Neural cell (in vitro differentiated cells): Measurements from ENCODE around the gene SGK2. TPM values are rescaled to one million over a fixed set of nuclear protein-coding genes. Genes with fewer than 3 reads are reported as not detected.

Source experiments
- H2AFZ ChIP-seq: fragments of 200-600, 300-800 bp; sonication (generic), shearing (Covaris generic); 2 replicates; pipeline ENCODE4 v1.6.0; 2014; ENCODE audit warnings: low read depth, mild to moderate bottlenecking, antibody characterized with exemption, low read length, moderate library complexity
- H3F3A ChIP-seq: fragments of 200-600 bp; shearing (Covaris generic); 2 replicates; pipeline ENCODE4 v1.6.1; 2016; ENCODE audit warnings: mild to moderate bottlenecking, moderate library complexity, mixed read lengths, antibody characterized with exemption, low read length; ENCODE audit not compliant: insufficient read depth, poor library complexity, severe bottlenecking
- H3K27ac ChIP-seq: fragments of 200-600, 300-800 bp; sonication (generic), shearing (Covaris generic); 2 replicates; pipeline ENCODE4 v1.5.1; 2014; ENCODE audit warnings: mild to moderate bottlenecking, low read length, moderate library complexity
- H3K27me3 ChIP-seq: fragments of 300-800, 200-600 bp; sonication (generic), shearing (Covaris generic); 2 replicates; pipeline ENCODE4 v1.6.0; 2014; ENCODE audit warnings: mild to moderate bottlenecking, low read depth, low read length, moderate library complexity; ENCODE audit not compliant: insufficient read depth
- H3K36me3 ChIP-seq: fragments of 300-800, 200-600 bp; sonication (generic), shearing (Covaris generic); 2 replicates; pipeline ENCODE4 v1.5.1; 2014; ENCODE audit warnings: mild to moderate bottlenecking, antibody characterized with exemption, low read length, moderate library complexity; ENCODE audit not compliant: insufficient read depth
- H3K4me2 ChIP-seq: fragments of 300-800, 200-600 bp; sonication (generic), shearing (Covaris generic); 2 replicates; pipeline ENCODE4 v1.6.0; 2014; ENCODE audit warnings: mild to moderate bottlenecking, low read length
- H3K4me3 ChIP-seq: fragments of 300-800, 200-600 bp; sonication (generic), shearing (Covaris generic); 2 replicates; pipeline ENCODE4 v1.5.1; 2014; ENCODE audit warnings: mild to moderate bottlenecking, low read length, moderate library complexity
- H3K79me2 ChIP-seq: fragments of 200-600 bp; shearing (Covaris generic); replicated peaks from 2 replicates; pipeline ENCODE4 v1.6.0; 2014; ENCODE audit warnings: mild to moderate bottlenecking, low read length, moderate library complexity; ENCODE audit not compliant: insufficient read depth
- H3K9ac ChIP-seq: fragments of 300-800, 200-600 bp; sonication (generic), shearing (Covaris generic); 2 replicates; pipeline ENCODE4 v1.6.1; 2016; ENCODE audit warnings: mild to moderate bottlenecking, low read length, mixed read lengths
- H3K9me2 ChIP-seq: fragments of 200-600 bp; shearing (Covaris generic); 2 replicates; pipeline ENCODE4 v1.6.1; 2016; ENCODE audit warnings: mild to moderate bottlenecking, low read length, mixed read lengths; ENCODE audit not compliant: insufficient read depth
- H3K9me3 ChIP-seq: fragments of 200-600, 300-800 bp; sonication (generic), shearing (Covaris generic); 2 replicates; pipeline ENCODE4 v1.6.1; 2016; ENCODE audit warnings: mild to moderate bottlenecking, mixed run types, low read length, moderate library complexity, mixed read lengths
- H4K20me1 ChIP-seq: fragments of 200-600 bp; shearing (Covaris generic); 2 replicates; pipeline ENCODE4 v1.6.1; 2016; ENCODE audit warnings: mild to moderate bottlenecking, mixed run types; ENCODE audit not compliant: insufficient read depth
- EP300 ChIP-seq: fragments of 450-650 bp; conservative IDR thresholded peaks from 2 replicates; pipeline ENCODE4 v1.6.1; 2014; ENCODE audit warnings: antibody characterized with exemption, mild to moderate bottlenecking, moderate library complexity; ENCODE audit not compliant: poor library complexity, severe bottlenecking
- EZH2 ChIP-seq: fragments of 200-600, 300-800 bp; shearing (Covaris generic), sonication (generic); IDR thresholded peaks from 2 replicates; pipeline ENCODE4 v1.6.1; 2014; ENCODE audit warnings: antibody characterized with exemption, low read length, borderline replicate concordance, mild to moderate bottlenecking; ENCODE audit not compliant: insufficient read depth, poor library complexity, severe bottlenecking
- MXI1 ChIP-seq: fragments of 450-650 bp; conservative IDR thresholded peaks from 2 replicates; pipeline ENCODE4 v1.6.1; 2014; ENCODE audit warnings: antibody characterized with exemption, mild to moderate bottlenecking; ENCODE audit not compliant: poor library complexity, severe bottlenecking
- POLR2AphosphoS5 ChIP-seq: IDR thresholded peaks from 2 replicates; pipeline ENCODE4 v1.6.1; 2012
- RAD21 ChIP-seq: fragments of 450-650 bp; conservative IDR thresholded peaks from 2 replicates; pipeline ENCODE4 v1.6.1; 2014; ENCODE audit warnings: antibody characterized with exemption, mild to moderate bottlenecking, moderate library complexity
- SMC3 ChIP-seq: fragments of 450-650 bp; conservative IDR thresholded peaks from 2 replicates; pipeline ENCODE4 v1.6.1; 2014; ENCODE audit warnings: antibody characterized with exemption, mild to moderate bottlenecking, moderate library complexity; ENCODE audit not compliant: poor library complexity
- TAF1 ChIP-seq: IDR thresholded peaks from 2 replicates; pipeline ENCODE4 v1.6.1; 2012; ENCODE audit warnings: low read depth
- polyA plus RNA-seq: library from polyadenylated mRNA; depleted of rRNA; stranded (reverse); fragments of >200 nt; gene quantifications from 2 replicates; pipeline ENCODE4 v1.2.3, GENCODE V29; 2014
- TF ChIP-seq, protein P1 (sequence below): fragments of 450-650 bp; IDR thresholded peaks from 2 replicates; pipeline ENCODE4 v1.5.1; 2014; ENCODE audit warnings: antibody characterized with exemption, mild to moderate bottlenecking, moderate library complexity; ENCODE audit not compliant: poor library complexity, severe bottlenecking
- TF ChIP-seq, protein P2 (sequence below): IDR thresholded peaks from 2 replicates; pipeline ENCODE4 v1.6.1; 2012; ENCODE audit warnings: borderline replicate concordance

SGK2 gene
- polyA plus RNA-seq, 1 donor from 2014 or later, result 0.81 TPM

DNA sequence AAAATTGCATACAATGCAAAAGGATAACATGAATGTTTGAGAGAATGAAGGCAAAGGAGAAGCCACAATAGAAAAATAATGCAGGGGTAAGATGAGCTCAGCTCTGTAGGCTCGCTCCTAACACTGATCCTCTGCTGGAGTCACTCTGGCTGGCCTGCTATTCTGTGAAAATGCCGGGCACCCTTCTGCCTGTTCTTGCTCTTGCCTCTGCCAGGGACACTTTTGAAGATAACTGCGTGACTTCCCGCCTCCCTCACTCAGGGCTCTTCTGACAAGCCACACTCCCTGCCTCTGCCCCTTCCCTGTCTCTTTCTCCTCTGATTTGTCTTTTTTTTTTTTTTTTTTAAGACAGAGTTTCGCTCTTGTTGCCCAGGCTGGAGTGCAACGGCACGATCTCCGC lies 72.8 kb downstream of the SGK2 start:
- Histone ChIP-seq H3K9me3 (no peaks in the 10 kb centered on the region), H3K9ac (no peak overlapping the region), H3K9me2 (no peaks in the 10 kb centered on the region), H3F3A (no peaks in the 10 kb centered on the region), H3K4me2 (no peak overlapping the region), H3K79me2 (no peaks in the 10 kb centered on the region), H3K27me3 (no peaks in the 10 kb centered on the region), H2AFZ (no peak overlapping the region), H3K4me3 (no peak overlapping the region), H3K36me3 (no peaks in the 10 kb centered on the region), H4K20me1 (no peaks in the 10 kb centered on the region), H3K27ac (no peak overlapping the region)
- no peak for TF ChIP-seq EZH2
- TF ChIP-seq, protein P1, sequence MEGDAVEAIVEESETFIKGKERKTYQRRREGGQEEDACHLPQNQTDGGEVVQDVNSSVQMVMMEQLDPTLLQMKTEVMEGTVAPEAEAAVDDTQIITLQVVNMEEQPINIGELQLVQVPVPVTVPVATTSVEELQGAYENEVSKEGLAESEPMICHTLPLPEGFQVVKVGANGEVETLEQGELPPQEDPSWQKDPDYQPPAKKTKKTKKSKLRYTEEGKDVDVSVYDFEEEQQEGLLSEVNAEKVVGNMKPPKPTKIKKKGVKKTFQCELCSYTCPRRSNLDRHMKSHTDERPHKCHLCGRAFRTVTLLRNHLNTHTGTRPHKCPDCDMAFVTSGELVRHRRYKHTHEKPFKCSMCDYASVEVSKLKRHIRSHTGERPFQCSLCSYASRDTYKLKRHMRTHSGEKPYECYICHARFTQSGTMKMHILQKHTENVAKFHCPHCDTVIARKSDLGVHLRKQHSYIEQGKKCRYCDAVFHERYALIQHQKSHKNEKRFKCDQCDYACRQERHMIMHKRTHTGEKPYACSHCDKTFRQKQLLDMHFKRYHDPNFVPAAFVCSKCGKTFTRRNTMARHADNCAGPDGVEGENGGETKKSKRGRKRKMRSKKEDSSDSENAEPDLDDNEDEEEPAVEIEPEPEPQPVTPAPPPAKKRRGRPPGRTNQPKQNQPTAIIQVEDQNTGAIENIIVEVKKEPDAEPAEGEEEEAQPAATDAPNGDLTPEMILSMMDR, result no peak
- no peak for TF ChIP-seq EP300
- TF ChIP-seq, protein P2, sequence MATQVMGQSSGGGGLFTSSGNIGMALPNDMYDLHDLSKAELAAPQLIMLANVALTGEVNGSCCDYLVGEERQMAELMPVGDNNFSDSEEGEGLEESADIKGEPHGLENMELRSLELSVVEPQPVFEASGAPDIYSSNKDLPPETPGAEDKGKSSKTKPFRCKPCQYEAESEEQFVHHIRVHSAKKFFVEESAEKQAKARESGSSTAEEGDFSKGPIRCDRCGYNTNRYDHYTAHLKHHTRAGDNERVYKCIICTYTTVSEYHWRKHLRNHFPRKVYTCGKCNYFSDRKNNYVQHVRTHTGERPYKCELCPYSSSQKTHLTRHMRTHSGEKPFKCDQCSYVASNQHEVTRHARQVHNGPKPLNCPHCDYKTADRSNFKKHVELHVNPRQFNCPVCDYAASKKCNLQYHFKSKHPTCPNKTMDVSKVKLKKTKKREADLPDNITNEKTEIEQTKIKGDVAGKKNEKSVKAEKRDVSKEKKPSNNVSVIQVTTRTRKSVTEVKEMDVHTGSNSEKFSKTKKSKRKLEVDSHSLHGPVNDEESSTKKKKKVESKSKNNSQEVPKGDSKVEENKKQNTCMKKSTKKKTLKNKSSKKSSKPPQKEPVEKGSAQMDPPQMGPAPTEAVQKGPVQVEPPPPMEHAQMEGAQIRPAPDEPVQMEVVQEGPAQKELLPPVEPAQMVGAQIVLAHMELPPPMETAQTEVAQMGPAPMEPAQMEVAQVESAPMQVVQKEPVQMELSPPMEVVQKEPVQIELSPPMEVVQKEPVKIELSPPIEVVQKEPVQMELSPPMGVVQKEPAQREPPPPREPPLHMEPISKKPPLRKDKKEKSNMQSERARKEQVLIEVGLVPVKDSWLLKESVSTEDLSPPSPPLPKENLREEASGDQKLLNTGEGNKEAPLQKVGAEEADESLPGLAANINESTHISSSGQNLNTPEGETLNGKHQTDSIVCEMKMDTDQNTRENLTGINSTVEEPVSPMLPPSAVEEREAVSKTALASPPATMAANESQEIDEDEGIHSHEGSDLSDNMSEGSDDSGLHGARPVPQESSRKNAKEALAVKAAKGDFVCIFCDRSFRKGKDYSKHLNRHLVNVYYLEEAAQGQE, result no peak
- no peak for TF ChIP-seq RAD21
- TF ChIP-seq SMC3, result no peak
- TF ChIP-seq POLR2AphosphoS5, result no peak
- TF ChIP-seq TAF1, result no peak
- no peak for TF ChIP-seq MXI1

Other genes starting within 250 kb of the SGK2 start
- 217 and 225 TPM in 2 replicates for gene SRSF6, start 101.1 kb upstream of the SGK2 start, polyA plus RNA-seq
- 22.0 and 24.4 TPM in 2 replicates for gene L3MBTL1, start 51.3 kb upstream of the SGK2 start, polyA plus RNA-seq
- gene IFT52, start 31.9 kb downstream of the SGK2 start, polyA plus RNA-seq, result 124 and 144 TPM in 2 replicates
- gene MYBL2, start 108.1 kb downstream of the SGK2 start, polyA plus RNA-seq, result not detected in 2 replicates
- gene GTSF1L, start 168.0 kb downstream of the SGK2 start, polyA plus RNA-seq, result not detected in 2 replicates